GM12878 (cell line): ENCODE data around the gene SBK2. TPM values are rescaled to one million over a fixed set of nuclear protein-coding genes. Genes with fewer than 3 reads are reported as not detected.
A peak's percentile ranks its signal among the peaks of the same experiment; 100 is the strongest.

Source experiments
- ATAC-seq: fragments of 200-7000 bp; cut with Tn5 transposase; 3 replicates; pipeline ENCODE4 v1.9.1; 2020; ENCODE audit warnings: mild to moderate bottlenecking, moderate library complexity
- BruUV-seq: library from RNA; stranded (reverse); fragments of 400-500 nt; replicated peaks from 2 replicates; lab custom pipeline; 2021; lab: Mats Ljungman, UMichigan
- CTCF ChIA-PET: fragments of 300-600 bp; sonication (Branson Sonifier 250); formaldehyde crosslinking; extraction: SDS; loops from one replicate; lab custom pipeline; 2021; ENCODE audit warnings: inconsistent platforms; lab: Yijun Ruan, JAX
- POLR2A ChIA-PET: fragments of 350-600 bp; formaldehyde crosslinking; extraction: SDS; loops from one replicate; lab custom pipeline; 2021; ENCODE audit warnings: inconsistent platforms; lab: Charles Lee
- RAD21 ChIA-PET: fragments of 300-600 bp; sonication (Branson Sonifier 250); formaldehyde crosslinking; loops from one replicate; lab custom pipeline; 2023; ENCODE audit warnings: antibody characterized with exemption; ENCODE audit not compliant: unreplicated experiment; lab: Charles Lee
- SMC1A ChIA-PET: fragments of 300-600 bp; sonication (Branson Sonifier 250); formaldehyde crosslinking; loops from one replicate; lab custom pipeline; 2023; ENCODE audit not compliant: unreplicated experiment, uncharacterized antibody; lab: Charles Lee
- DNase-seq: peaks from one replicate; pipeline ENCODE4 v3.0.0-alpha.2; 2011; ENCODE audit warnings: low read depth, low spot score
- FAIRE-seq: peaks from 3 replicates; lab custom pipeline; 2011; peaks lifted over from hg19 to GRCh38; lab: Jason Lieb, UNC
- H2AFZ ChIP-seq: 2 replicates; pipeline ENCODE4 v1.6.0; 2011; ENCODE audit warnings: low read depth, low read length, control low read depth; ENCODE audit not compliant: control insufficient read depth
- H3K27ac ChIP-seq: 2 replicates; pipeline ENCODE4 v1.5.1; 2011; ENCODE audit warnings: control low read depth; ENCODE audit not compliant: control insufficient read depth, insufficient read depth
- H3K27me3 ChIP-seq, 2 experiments: replicated peaks in 1 of 2; 2 replicates each; pipeline versions ENCODE4 v1.6.0 to v1.6.1; 2011; ENCODE audit warnings: low read length in 1 of 2; ENCODE audit not compliant: control insufficient read depth in 2 of 2, insufficient read depth in 2 of 2
- H3K36me3 ChIP-seq, 2 experiments: 2 replicates each; pipeline ENCODE4 v1.5.1; 2011; ENCODE audit warnings: low read length in 1 of 2; ENCODE audit not compliant: control insufficient read depth in 2 of 2, insufficient read depth in 2 of 2
- H3K4me1 ChIP-seq: 2 replicates; pipeline ENCODE4 v1.6.1; 2011; ENCODE audit warnings: mild to moderate bottlenecking, low read length, moderate library complexity, mixed read lengths; ENCODE audit not compliant: control insufficient read depth, insufficient read depth
- H3K4me2 ChIP-seq: 2 replicates; pipeline ENCODE4 v1.6.0; 2011; ENCODE audit warnings: control low read depth; ENCODE audit not compliant: control insufficient read depth, insufficient read depth
- H3K4me3 ChIP-seq: fragments of 200-600 bp; sonication (generic); 2 replicates; pipeline ENCODE4 v1.5.1; 2016
- H3K79me2 ChIP-seq: 2 replicates; pipeline ENCODE4 v1.6.0; 2011; ENCODE audit warnings: low read length; ENCODE audit not compliant: control insufficient read depth, insufficient read depth
- H3K9ac ChIP-seq: 2 replicates; pipeline ENCODE4 v1.8.0; 2011; ENCODE audit warnings: low read length, control low read depth, mixed read lengths; ENCODE audit not compliant: control insufficient read depth, insufficient read depth
- H3K9me3 ChIP-seq: replicated peaks from 3 replicates; pipeline ENCODE4 v1.5.1; 2011; ENCODE audit warnings: mild to moderate bottlenecking, low read length; ENCODE audit not compliant: control insufficient read depth, insufficient read depth
- H4K20me1 ChIP-seq: 2 replicates; pipeline ENCODE4 v1.6.0; 2011; ENCODE audit not compliant: control insufficient read depth, insufficient read depth
- ATF7 ChIP-seq: fragments of 450-650 bp; IDR thresholded peaks from 2 replicates; pipeline ENCODE4 v1.6.1; 2016; ENCODE audit warnings: low read depth, mild to moderate bottlenecking
- WGBS: methylation state at CpG from one replicate; pipeline ENCODE4 v1.1.6; 2016; ENCODE audit warnings: low lambda C conversion rate; ENCODE audit not compliant: insufficient replicate concordance, insufficient coverage; ENCODE audit errors: missing lambda C conversion rate; 5-methylcytosine and 5-hydroxymethylcytosine counted together
- in situ Hi-C: fragments of 300-500 bp; cut with MboI; formaldehyde crosslinking; loops from 9 replicates; pipeline ENCODE4 v1.14.3; 2018; ENCODE audit warnings: mixed read lengths
- intact Hi-C: fragments of 100-400 bp; cut with micrococcal nuclease; formaldehyde crosslinking; loops from one replicate; pipeline ENCODE4 v1.14.2; 2022; ENCODE audit not compliant: unreplicated experiment
- polyA plus RNA-seq, 11 experiments: library from polyadenylated mRNA; depleted of rRNA in 4 of 11; unstranded in 6 of 11; stranded (reverse) in 5 of 11; fragments of >200 nt; fragmentation: Nextera tagmentation in 4 of 11; fragmentation: Illumina TruSeq in 1 of 11; extraction: Ambion mirVana in 4 of 11; extraction: Trizol in 1 of 11; gene quantifications; 1 replicate in 1 of 11; 2 replicates in 10 of 11; pipeline versions ENCODE4 v1.2.1 to v1.2.3, GENCODE V29; 2011 to 2016; ENCODE audit warnings: inconsistent platforms in 2 of 11, missing spikeins in 2 of 11, low read depth in 1 of 11
- total RNA-seq, 4 experiments: library from RNA; depleted of rRNA in 3 of 4; stranded (reverse); fragments of >200 nt in 3 of 4; fragmentation: Illumina TruSeq in 1 of 4; extraction: Trizol in 1 of 4; gene quantifications; 2 replicates each; pipeline versions ENCODE4 v1.2.1 to v1.2.3, GENCODE V29; 2013 to 2021
- TF ChIP-seq, protein P1 (sequence below): fragments of 450-650 bp; IDR thresholded peaks from 2 replicates; pipeline ENCODE4 v1.6.1; 2017; ENCODE audit warnings: antibody characterized with exemption, mild to moderate bottlenecking, moderate library complexity

SBK2 gene
- total and polyA plus RNA-seq, 10 of the 15 experiments (the other 5 are each of a cell fraction or from before 2014, with no cell fraction given), result not detected

DNA sequence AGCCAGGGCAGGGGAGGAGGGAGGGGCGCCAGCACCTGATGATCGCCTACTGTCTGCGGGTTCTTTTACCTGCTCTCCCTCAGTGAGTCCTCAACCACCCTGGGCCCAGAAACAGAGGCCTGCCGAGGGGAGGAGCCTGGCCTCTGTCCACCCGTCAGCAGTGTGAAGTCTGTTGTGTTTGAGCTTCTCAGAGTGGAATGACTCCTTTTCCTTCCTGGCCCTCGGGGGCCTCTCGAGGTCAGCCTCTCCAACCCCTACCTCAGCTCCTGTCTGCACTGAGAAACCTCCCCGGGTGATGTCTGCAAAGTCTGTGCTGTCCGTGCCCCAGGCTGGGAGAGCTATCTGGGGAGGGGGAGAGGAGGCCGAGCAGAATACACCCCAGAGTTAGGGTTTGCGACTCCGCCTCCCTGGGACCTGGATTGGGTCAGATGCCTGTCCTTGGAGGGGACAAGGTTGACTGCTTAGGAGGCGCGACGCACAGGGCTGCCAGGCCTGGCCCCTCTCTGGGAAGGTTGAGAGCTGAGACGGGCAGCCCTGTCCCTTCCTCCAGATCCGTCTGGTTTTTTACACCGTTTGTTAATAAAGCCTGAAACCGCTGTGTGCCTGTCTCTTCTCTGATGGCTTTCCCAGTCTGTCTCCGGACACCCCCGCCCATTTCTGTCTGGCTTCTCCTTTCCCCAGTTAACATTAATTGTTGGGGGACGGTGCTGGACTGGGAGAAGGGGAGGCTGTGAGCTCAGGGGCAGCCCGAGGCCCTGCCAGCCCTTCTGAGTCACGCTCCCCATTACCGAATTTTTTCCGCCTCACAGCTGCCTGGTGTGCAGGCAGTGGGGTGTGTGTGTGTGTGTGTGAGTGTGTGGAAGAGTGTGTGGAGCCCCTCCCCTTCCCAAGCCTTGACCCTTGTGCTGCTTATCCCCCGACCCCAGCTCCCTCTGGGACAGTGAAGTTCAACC, 49.7 kb downstream of the SBK2 start:
- ChIA-PET CTCF (interaction anchor here (3.4 kb wide), 1 partner anchor 17 kb away, joined by 22 read pairs; no protein-coding TSS in a partner anchor), RAD21 (no interaction called here), POLR2A (interaction anchor here (0.5 to 1.6 kb wide), 3 partner anchors 10 to 137 kb away, joined by 3 to 8 read pairs (median 4); partner anchors contain the start of gene ZNF628), SMC1A (interaction anchor here (1.2 to 1.8 kb wide), 4 partner anchors 10 to 17 kb away, joined by 3 to 6 read pairs (median 4); no protein-coding TSS in a partner anchor)
- no peak overlapping the region for H3K4me2 ChIP-seq
- no peaks in the 10 kb centered on the region for H3K9me3 ChIP-seq
- H4K20me1 ChIP-seq, result no peaks in the 10 kb centered on the region
- WGBS, result 51% methylated on average over 27 of the region's 27 CpGs
- H3K79me2 ChIP-seq, result no peaks in the 10 kb centered on the region; the same call in 1 of the 2 replicates
- FAIRE-seq, result no peak
- no peak overlapping the region for H3K4me3 ChIP-seq
- in situ Hi-C loops, result no loop called here
- DNase-seq, result no peak
- TSS peak; percentile 66 for BruUV-seq
- peak; percentile 17 for ATAC-seq
- 0 out of 2 replicates have a peak, but pooled peaks have one; percentile 15 for TF ChIP-seq ATF7
- TF ChIP-seq, protein P1, sequence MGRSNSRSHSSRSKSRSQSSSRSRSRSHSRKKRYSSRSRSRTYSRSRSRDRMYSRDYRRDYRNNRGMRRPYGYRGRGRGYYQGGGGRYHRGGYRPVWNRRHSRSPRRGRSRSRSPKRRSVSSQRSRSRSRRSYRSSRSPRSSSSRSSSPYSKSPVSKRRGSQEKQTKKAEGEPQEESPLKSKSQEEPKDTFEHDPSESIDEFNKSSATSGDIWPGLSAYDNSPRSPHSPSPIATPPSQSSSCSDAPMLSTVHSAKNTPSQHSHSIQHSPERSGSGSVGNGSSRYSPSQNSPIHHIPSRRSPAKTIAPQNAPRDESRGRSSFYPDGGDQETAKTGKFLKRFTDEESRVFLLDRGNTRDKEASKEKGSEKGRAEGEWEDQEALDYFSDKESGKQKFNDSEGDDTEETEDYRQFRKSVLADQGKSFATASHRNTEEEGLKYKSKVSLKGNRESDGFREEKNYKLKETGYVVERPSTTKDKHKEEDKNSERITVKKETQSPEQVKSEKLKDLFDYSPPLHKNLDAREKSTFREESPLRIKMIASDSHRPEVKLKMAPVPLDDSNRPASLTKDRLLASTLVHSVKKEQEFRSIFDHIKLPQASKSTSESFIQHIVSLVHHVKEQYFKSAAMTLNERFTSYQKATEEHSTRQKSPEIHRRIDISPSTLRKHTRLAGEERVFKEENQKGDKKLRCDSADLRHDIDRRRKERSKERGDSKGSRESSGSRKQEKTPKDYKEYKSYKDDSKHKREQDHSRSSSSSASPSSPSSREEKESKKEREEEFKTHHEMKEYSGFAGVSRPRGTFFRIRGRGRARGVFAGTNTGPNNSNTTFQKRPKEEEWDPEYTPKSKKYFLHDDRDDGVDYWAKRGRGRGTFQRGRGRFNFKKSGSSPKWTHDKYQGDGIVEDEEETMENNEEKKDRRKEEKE, result no peak
- peaks cover 0 to 6% of the 10 kb centered on the region in 2 experiments; a peak in 2 of 4 replicates for H3K36me3 ChIP-seq
- intact Hi-C loops, result no loop called here
- no peak overlapping the region for H3K9ac ChIP-seq
- no peak overlapping the region for H2AFZ ChIP-seq
- peaks cover 6% of the 10 kb centered on the region for H3K4me1 ChIP-seq
- no peak overlapping the region for H3K27ac ChIP-seq
- no peaks in the 10 kb centered on the region; a peak in 1 of 4 replicates for H3K27me3 ChIP-seq
